CD8-positive, alpha-beta memory T cell (primary cell): ENCODE results near the gene ERAP2. TPM values are rescaled to one million over a fixed set of nuclear protein-coding genes. Genes with fewer than 3 reads are reported as not detected.

ENCODE experiments used
- CTCF ChIA-PET: fragments of 350-600 bp; sonication (Branson Sonifier 250); formaldehyde crosslinking; loops from one replicate; lab custom pipeline; 2021; ENCODE audit warnings: antibody characterized with exemption; lab: Charles Lee
- POLR2A ChIA-PET: fragments of 350-600 bp; sonication (Branson Sonifier 250); formaldehyde crosslinking; loops from one replicate; lab custom pipeline; 2021; ENCODE audit warnings: antibody characterized with exemption; lab: Charles Lee
- DNase-seq, 5 donors: peaks; one replicate each; pipeline versions ENCODE4 v3.0.0 to v3.0.0-alpha.2; 2020 to 2022; ENCODE audit warnings: mixed read lengths in 1 of 5
- H3K27ac ChIP-seq: one replicate; pipeline ENCODE4 v1.7.0; 2013; ENCODE audit warnings: low read depth, mild to moderate bottlenecking, low read length, moderate library complexity
- H3K27me3 ChIP-seq: 2 replicates; pipeline ENCODE4 v1.7.0; 2013; ENCODE audit warnings: low read length, mild to moderate bottlenecking; ENCODE audit not compliant: insufficient read depth, poor library complexity, severe bottlenecking
- H3K36me3 ChIP-seq: 2 replicates; pipeline ENCODE4 v1.7.0; 2013; ENCODE audit warnings: mild to moderate bottlenecking, low read length, moderate library complexity; ENCODE audit not compliant: insufficient read depth
- H3K4me1 ChIP-seq: 2 replicates; pipeline ENCODE4 v1.7.0; 2013; ENCODE audit warnings: mild to moderate bottlenecking, low read length, moderate library complexity; ENCODE audit not compliant: insufficient read depth
- H3K4me3 ChIP-seq: 2 replicates; pipeline ENCODE4 v1.7.0; 2013; ENCODE audit warnings: mild to moderate bottlenecking, low read length
- H3K9me3 ChIP-seq: 2 replicates; pipeline ENCODE4 v1.7.0; 2013; ENCODE audit warnings: mild to moderate bottlenecking, low read length
- H3K27ac Mint-ChIP-seq, 8 donors: one replicate each; pipeline ENCODE4 v1.8.0; 2020 to 2021; ENCODE audit warnings: mixed read lengths in 8 of 8, mild to moderate bottlenecking in 6 of 8, inconsistent platforms in 3 of 8, moderate library complexity in 3 of 8
- H3K27me3 Mint-ChIP-seq, 2 donors: one replicate each; pipeline ENCODE4 v1.8.0; 2020 to 2021; ENCODE audit warnings: mixed read lengths in 2 of 2, mild to moderate bottlenecking in 1 of 2, moderate library complexity in 1 of 2
- H3K36me3 Mint-ChIP-seq, 3 donors: one replicate each; pipeline ENCODE4 v1.8.0; 2020 to 2021; ENCODE audit warnings: mixed read lengths in 3 of 3, inconsistent platforms in 1 of 3, mild to moderate bottlenecking in 1 of 3
- H3K4me1 Mint-ChIP-seq, 3 donors: one replicate each; pipeline ENCODE4 v1.8.0; 2020 to 2021; ENCODE audit warnings: mixed read lengths in 3 of 3, inconsistent platforms in 1 of 3, mild to moderate bottlenecking in 1 of 3
- H3K4me3 Mint-ChIP-seq, 7 donors: one replicate each; pipeline ENCODE4 v1.8.0; 2020 to 2021; ENCODE audit warnings: mixed read lengths in 7 of 7, mild to moderate bottlenecking in 6 of 7, moderate library complexity in 4 of 7, inconsistent platforms in 2 of 7
- H3K9me3 Mint-ChIP-seq, 5 donors: one replicate each; pipeline ENCODE4 v1.8.0; 2020 to 2022; ENCODE audit warnings: mixed read lengths in 5 of 5, mild to moderate bottlenecking in 3 of 5, moderate library complexity in 2 of 5, inconsistent platforms in 1 of 5
- polyA plus RNA-seq: library from polyadenylated mRNA; unstranded; fragments of 300-500 nt; fragmentation: Illumina TruSeq; gene quantifications from one replicate; pipeline ENCODE4 v1.2.3, GENCODE V29; 2021
- total RNA-seq, 2 experiments: library from RNA; stranded (reverse); gene quantifications; one replicate each; pipeline ENCODE4 v1.2.3, GENCODE V29; 2021

The ERAP2 gene
- total and polyA plus RNA-seq, 3 experiments from 2014 or later: 37.0 to 128 (median 41.4) TPM

DNA sequence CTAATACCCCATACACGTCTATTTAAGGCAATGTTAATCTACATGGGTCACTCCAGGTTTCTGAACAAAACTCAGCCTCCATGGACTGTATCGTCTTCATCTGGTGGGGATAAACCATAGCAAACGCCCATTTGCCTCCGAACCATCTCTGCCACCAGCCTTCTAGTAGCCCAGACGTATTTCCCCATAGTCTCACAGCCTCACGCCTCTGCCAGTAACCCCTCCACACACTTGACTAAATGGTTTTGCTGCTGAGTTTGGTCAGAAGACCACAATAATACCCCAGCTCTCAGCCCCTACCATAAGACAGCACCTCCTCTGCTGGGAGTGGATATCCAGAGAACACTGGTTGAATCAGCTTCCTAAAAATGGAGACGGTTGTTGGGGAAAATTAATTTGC lies 8.7 kb downstream of the ERAP2 start:
- ChIA-PET CTCF (interaction anchor here (0.8 to 2.1 kb wide), 4 partner anchors 8 to 16 kb away, joined by 3 to 12 read pairs (median 4); partner anchors contain the start of gene ERAP2), POLR2A (interaction anchor here (1.2 kb wide), 1 partner anchor 77 kb away, joined by 5 read pairs; the partner anchor contains the start of gene ERAP1)
- peak overlapping the region in 5 of 7 donors; percentile 42 to 83 (median 81) for H3K4me3 Mint-ChIP-seq
- H3K27me3 Mint-ChIP-seq: no peaks in the 10 kb centered on the region
- Histone ChIP-seq H3K4me3 (no peak overlapping the region), H3K27ac (no peak overlapping the region), H3K4me1 (peaks cover 67% of the 10 kb centered on the region), H3K36me3 (peaks cover 55% of the 10 kb centered on the region), H3K27me3 (no peaks in the 10 kb centered on the region), H3K9me3 (no peaks in the 10 kb centered on the region)
- no peaks in the 10 kb centered on the region for H3K9me3 Mint-ChIP-seq
- DNase-seq: no peak
- H3K36me3 Mint-ChIP-seq: peaks cover 22 to 87% (median 54%) of the 10 kb centered on the region in 3 donors
- peak overlapping the region; percentile 92 to 96 (median 95) for H3K27ac Mint-ChIP-seq
- peaks cover 68 to 83% (median 78%) of the 10 kb centered on the region in 3 donors for H3K4me1 Mint-ChIP-seq

- no peaks in the 10 kb centered on the region for H3K27me3 ChIP-seq
- H3K9me3 ChIP-seq: no peaks in the 10 kb centered on the region
- Mint-ChIP-seq H3K4me1 (peaks cover 61 to 76% (median 72%) of the 10 kb centered on the region in 3 donors), H3K4me3 (peak overlapping the region; percentile 28 to 83 (median 81)), H3K9me3 (no peaks in the 10 kb centered on the region), H3K36me3 (peaks cover 17 to 87% (median 46%) of the 10 kb centered on the region in 3 donors), H3K27ac (peak overlapping the region; percentile 92 to 96 (median 95)), H3K27me3 (no peaks in the 10 kb centered on the region)
- ChIA-PET CTCF (interaction anchor here (1.2 to 2.1 kb wide), 3 partner anchors 9 to 17 kb away, joined by 3 to 12 read pairs (median 5); no protein-coding TSS in a partner anchor), POLR2A (interaction anchor here (1.1 to 1.2 kb wide), 2 partner anchors 9 to 78 kb away, joined by 4 to 5 read pairs; partner anchors contain the start of genes ERAP1 and ERAP2)
- peak overlapping the region; percentile 10 for H3K4me3 ChIP-seq
- peaks cover 59% of the 10 kb centered on the region for H3K4me1 ChIP-seq
- peak in 4 of 5 donors; percentile 23 to 62 (median 58) for DNase-seq
- H3K36me3 ChIP-seq: peaks cover 55% of the 10 kb centered on the region
- H3K27ac ChIP-seq: peak overlapping the region; percentile 43
These were observed 9.4 kb downstream of the ERAP2 start for GRCh38 chr5:96885518-96886338.

DNA sequence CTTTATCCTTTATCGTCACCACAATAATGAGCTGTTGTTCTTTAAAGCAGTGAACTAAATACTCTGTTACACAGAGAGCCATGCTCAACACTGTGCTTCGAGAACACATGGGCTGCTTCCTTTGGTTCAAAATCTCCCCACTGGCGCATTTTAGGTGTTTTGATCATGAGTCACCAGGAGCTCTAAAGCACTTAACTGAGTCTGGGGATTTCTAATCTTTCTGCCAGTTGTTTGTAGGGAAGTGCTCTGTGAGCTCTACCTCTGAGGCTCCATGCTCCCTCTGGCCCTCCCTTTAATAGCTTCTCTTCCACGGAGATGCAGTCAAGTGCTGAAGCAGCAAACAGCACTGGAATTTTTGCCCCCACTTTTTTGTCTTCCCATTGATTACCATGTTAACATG lies 17.0 kb downstream of the ERAP2 start:
- ChIA-PET CTCF (interaction anchor here (1.3 kb wide), 1 partner anchor 10 kb away, joined by 6 read pairs; no protein-coding TSS in a partner anchor), POLR2A (interaction anchor here (1.4 kb wide), 1 partner anchor 43 kb away, joined by 3 read pairs; the partner anchor contains the start of gene LNPEP)
- Histone ChIP-seq H3K4me1 (peaks cover 26% of the 10 kb centered on the region), H3K27ac (no peak overlapping the region), H3K27me3 (no peaks in the 10 kb centered on the region), H3K4me3 (no peak overlapping the region), H3K9me3 (no peaks in the 10 kb centered on the region), H3K36me3 (peaks cover 53% of the 10 kb centered on the region)
- DNase-seq: no peak
- Mint-ChIP-seq H3K9me3 (no peaks in the 10 kb centered on the region), H3K4me1 (peaks cover 38 to 66% (median 63%) of the 10 kb centered on the region in 3 donors), H3K4me3 (no peak overlapping the region), H3K27me3 (no peaks in the 10 kb centered on the region), H3K36me3 (peaks cover 11 to 91% (median 40%) of the 10 kb centered on the region in 3 donors), H3K27ac (peak overlapping the region in 7 of 8 donors; percentile 31 to 88 (median 53))

DNA sequence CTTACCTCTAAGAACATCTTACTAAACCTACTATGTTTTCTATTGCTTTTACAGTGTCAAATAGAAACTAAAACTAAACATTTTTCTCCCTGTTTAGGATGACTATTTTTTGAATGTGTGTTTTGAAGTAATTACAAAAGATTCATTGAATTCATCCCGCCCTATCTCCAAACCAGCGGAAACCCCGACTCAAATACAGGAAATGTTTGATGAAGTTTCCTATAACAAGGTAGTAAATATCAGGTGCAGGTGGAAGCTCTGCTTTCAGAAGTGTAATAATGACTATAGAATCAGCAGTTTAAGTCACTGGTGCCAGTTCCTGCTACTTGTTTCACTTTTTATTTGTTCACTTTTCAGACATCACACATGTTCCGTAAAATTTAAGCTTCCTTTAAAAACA lies 20.0 kb downstream of the ERAP2 start:
- ChIA-PET POLR2A (interaction anchor here (1.0 to 1.1 kb wide), 2 partner anchors 22 to 27 kb away, joined by 3 read pairs; no protein-coding TSS in a partner anchor), CTCF (interaction anchor here (2.9 kb wide), 1 partner anchor 27 kb away, joined by 9 read pairs; no protein-coding TSS in a partner anchor)
- peaks cover 47% of the 10 kb centered on the region for H3K36me3 ChIP-seq
- DNase-seq: peak in 2 of 5 donors; percentile 8 to 60
- peaks cover 10 to 90% (median 46%) of the 10 kb centered on the region in 3 donors for H3K36me3 Mint-ChIP-seq
- H3K9me3 Mint-ChIP-seq: no peaks in the 10 kb centered on the region
- H3K4me3 ChIP-seq: peak overlapping the region; percentile 25
- peak overlapping the region; percentile 5 for H3K27ac ChIP-seq
- H3K27me3 ChIP-seq: no peaks in the 10 kb centered on the region
- peak overlapping the region; percentile 35 to 77 (median 75) for H3K4me3 Mint-ChIP-seq
- H3K27ac Mint-ChIP-seq: peak overlapping the region; percentile 58 to 96 (median 86)
- H3K4me1 Mint-ChIP-seq: peaks cover 38 to 60% (median 54%) of the 10 kb centered on the region in 3 donors
- H3K9me3 ChIP-seq: no peaks in the 10 kb centered on the region
- no peaks in the 10 kb centered on the region for H3K27me3 Mint-ChIP-seq
- H3K4me1 ChIP-seq: peaks cover 26% of the 10 kb centered on the region

GRCh38 chr5:96896806-96897205 lies 20.5 kb downstream of the ERAP2 start:
- CTCF ChIA-PET: interaction anchor here (2.9 kb wide), 1 partner anchor 27 kb away, joined by 9 read pairs; no protein-coding TSS in a partner anchor

DNA sequence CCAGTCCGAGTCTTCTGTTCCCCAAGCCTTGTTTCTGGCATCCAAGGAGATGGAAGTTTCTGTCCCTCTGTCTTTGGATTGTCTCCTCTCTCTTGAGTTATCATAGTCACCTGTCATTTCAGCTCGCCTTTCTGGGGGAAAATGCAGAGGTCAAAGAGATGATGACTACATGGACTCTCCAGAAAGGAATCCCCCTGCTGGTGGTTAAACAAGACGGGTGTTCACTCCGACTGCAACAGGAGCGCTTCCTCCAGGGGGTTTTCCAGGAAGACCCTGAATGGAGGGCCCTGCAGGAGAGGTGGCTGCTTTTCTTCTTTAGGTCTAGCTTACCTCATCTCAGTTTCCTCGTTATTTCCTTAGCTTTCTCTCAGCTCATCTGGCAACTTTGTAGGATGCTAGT lies 25.1 kb downstream of the ERAP2 start:
- Mint-ChIP-seq H3K4me3 (no peak overlapping the region), H3K27ac (peak overlapping the region in 6 of 8 donors; percentile 14 to 83 (median 22)), H3K36me3 (peaks cover 5 to 89% (median 33%) of the 10 kb centered on the region in 3 donors), H3K27me3 (no peaks in the 10 kb centered on the region), H3K9me3 (no peaks in the 10 kb centered on the region), H3K4me1 (peaks cover 16 to 28% (median 17%) of the 10 kb centered on the region in 3 donors)
- ChIA-PET POLR2A (no interaction called here), CTCF (interaction anchor here (1.0 kb wide), 1 partner anchor 26 kb away, joined by 3 read pairs; no protein-coding TSS in a partner anchor)
- H3K9me3 ChIP-seq: no peaks in the 10 kb centered on the region
- peaks cover 34% of the 10 kb centered on the region for H3K36me3 ChIP-seq
- H3K27ac ChIP-seq: no peak overlapping the region
- H3K27me3 ChIP-seq: no peaks in the 10 kb centered on the region
- H3K4me1 ChIP-seq: peaks cover 9% of the 10 kb centered on the region
- no peak for DNase-seq
- no peak overlapping the region for H3K4me3 ChIP-seq

More at GRCh38 chr5:96896806-96897205, 20.5 kb downstream of the ERAP2 start:
- Mint-ChIP-seq H3K4me3 (peak overlapping the region; percentile 35 to 77 (median 75)), H3K4me1 (peaks cover 38 to 65% (median 54%) of the 10 kb centered on the region in 3 donors), H3K27ac (peak overlapping the region; percentile 58 to 96 (median 86)), H3K27me3 (no peaks in the 10 kb centered on the region), H3K9me3 (no peaks in the 10 kb centered on the region), H3K36me3 (peaks cover 10 to 90% (median 51%) of the 10 kb centered on the region in 3 donors)
- peak overlapping the region; percentile 25 for H3K4me3 ChIP-seq
- H3K4me1 ChIP-seq: peaks cover 26% of the 10 kb centered on the region
- POLR2A ChIA-PET: interaction anchor here (1.0 to 1.1 kb wide), 2 partner anchors 22 to 28 kb away, joined by 3 read pairs; no protein-coding TSS in a partner anchor
- no peak for DNase-seq
- H3K36me3 ChIP-seq: peaks cover 52% of the 10 kb centered on the region
- H3K27ac ChIP-seq: no peak overlapping the region
- no peaks in the 10 kb centered on the region for H3K9me3 ChIP-seq
- H3K27me3 ChIP-seq: no peaks in the 10 kb centered on the region

- CTCF ChIA-PET: interaction anchor here (1.7 kb wide), 1 partner anchor 33 kb away, joined by 3 read pairs; no protein-coding TSS in a partner anchor
- Mint-ChIP-seq H3K27ac (peak overlapping the region in 5 of 8 donors; percentile 14 to 57 (median 21)), H3K36me3 (peaks cover 5 to 86% (median 32%) of the 10 kb centered on the region in 3 donors)
These were observed 25.5 kb downstream of the ERAP2 start for GRCh38 chr5:96901841-96902240.

More at GRCh38 chr5:96901841-96902240, 25.5 kb downstream of the ERAP2 start:
- no peak for DNase-seq
- POLR2A ChIA-PET: no interaction called here
- H3K9me3 Mint-ChIP-seq: no peaks in the 10 kb centered on the region
- no peaks in the 10 kb centered on the region for H3K27me3 Mint-ChIP-seq
- peaks cover 12 to 23% (median 12%) of the 10 kb centered on the region in 3 donors for H3K4me1 Mint-ChIP-seq
- Histone ChIP-seq H3K4me1 (peaks cover 6% of the 10 kb centered on the region), H3K27ac (no peak overlapping the region), H3K9me3 (no peaks in the 10 kb centered on the region), H3K27me3 (no peaks in the 10 kb centered on the region), H3K36me3 (peaks cover 34% of the 10 kb centered on the region), H3K4me3 (no peak overlapping the region)
- no peak overlapping the region for H3K4me3 Mint-ChIP-seq
